ENCODE data around the gene ASB12.
A peak's percentile ranks its signal among the peaks of the same experiment; 100 is the strongest.
"Not testable (repeated sequence)": the region's sequence is repeated elsewhere in the genome, so short reads cannot be mapped to it uniquely, and the experiment has no call there.

ASB12 gene, protein sequence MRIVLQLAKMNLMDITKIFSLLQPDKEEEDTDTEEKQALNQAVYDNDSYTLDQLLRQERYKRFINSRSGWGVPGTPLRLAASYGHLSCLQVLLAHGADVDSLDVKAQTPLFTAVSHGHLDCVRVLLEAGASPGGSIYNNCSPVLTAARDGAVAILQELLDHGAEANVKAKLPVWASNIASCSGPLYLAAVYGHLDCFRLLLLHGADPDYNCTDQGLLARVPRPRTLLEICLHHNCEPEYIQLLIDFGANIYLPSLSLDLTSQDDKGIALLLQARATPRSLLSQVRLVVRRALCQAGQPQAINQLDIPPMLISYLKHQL

GRCh38 chrX:64230123-64230970 lies at the start of gene ASB12:
Gene ASB12, minus strand, starts transcription at chrX:64230607. Its CDS starts 4,957 bp downstream, at chrX:64225650.
- no peak for DNase-seq (ENCODE audit: low spot score)

DNA sequence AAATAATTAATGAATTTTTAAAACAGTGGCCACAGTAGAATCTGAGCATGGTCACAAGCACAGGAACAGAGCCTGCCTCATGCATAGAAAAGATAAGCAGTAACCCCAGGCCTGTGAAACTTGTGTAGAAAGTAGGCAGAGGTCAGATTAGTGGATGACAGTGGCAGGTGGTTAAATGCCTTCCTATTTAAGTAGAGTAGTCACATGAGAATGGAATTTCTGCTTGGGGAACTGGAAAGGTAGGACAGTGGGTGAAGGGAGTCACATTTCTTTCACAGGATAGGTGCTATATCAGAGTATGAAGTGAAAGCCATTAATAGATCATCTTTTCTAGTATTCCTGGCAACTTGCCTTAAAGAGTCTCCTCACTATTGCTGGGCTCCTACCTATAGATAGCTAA lies 34.9 kb upstream of the ASB12 start:
- no peak for DNase-seq (ENCODE audit: low spot score)

DNA sequence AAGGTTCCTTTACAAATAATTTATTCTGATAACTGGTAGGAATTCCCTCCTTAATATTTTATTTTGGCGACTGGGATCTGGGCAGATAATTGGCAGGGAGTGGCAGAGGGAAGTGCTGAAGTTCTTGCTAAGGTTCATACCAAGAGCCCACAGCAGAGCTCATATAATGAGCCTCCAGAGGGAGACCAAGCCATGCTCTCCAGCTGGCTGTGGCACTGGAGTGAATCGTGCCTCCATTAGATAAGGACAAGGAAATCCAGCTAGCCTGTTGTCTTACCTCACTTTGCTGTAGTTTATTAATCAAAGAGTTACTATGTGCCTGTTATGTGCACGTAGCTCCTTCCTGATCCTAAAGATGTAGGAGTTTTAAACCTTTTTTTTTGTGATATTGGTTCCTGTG lies 1.3 kb downstream of the ASB12 start:
- DNase-seq (ENCODE audit: low spot score), result no peak

- DNase-seq (ENCODE audit: low spot score), result no peak
Measured at GRCh38 chrX:64218023-64218422, 12.4 kb downstream of the ASB12 start.

DNA sequence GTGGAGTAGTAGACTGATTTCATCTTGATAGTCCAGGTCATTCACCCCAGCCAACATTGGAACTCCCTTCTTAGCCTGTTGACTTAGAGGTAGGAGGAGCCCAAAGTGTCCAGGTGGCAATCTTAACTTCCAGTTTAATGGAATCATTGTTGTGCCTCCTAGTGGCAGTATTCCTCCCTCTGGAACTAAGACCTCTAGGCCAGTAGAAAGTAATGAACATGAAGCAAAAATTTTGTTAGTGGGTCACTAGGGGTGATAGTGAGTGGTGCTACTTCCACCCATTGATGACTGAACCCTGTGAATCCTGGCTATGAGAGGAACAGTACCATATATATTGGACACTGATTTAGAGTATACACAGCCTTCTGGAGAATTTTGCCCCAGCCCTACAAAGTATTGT lies 16.4 kb downstream of the ASB12 start:
- DNase-seq (ENCODE audit: low spot score), result not testable (repeated sequence)

DNA sequence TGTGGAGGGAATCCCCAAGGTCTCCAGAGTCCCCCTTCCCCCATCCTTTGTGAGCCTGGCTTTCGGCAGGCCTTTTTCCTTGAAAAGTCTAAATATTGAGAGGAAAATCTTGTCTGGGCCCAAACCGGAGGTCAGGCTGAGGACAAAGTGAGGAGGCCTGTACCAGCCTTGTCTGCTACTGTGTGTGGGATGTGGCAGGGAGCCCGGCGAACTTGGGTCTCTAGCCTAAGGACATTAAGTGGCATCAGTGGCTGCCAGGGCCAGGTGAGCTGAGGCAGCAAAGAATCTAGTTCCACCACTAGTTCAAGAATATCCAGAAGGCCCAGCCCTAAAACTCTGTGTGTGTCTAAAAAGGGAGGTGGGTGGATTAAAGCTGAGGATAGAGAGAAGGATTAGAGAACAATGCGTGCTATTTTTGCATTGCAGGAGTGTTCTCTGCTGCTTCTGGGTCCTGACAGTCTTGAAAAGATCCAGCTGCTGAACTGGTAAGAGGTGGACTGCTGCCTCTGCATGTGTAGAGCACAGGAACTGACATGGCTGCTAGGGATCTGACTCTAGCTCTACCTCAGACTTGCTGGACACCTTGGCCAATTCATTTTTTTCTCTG lies 23.7 kb downstream of the ASB12 start:
- DNase-seq (ENCODE audit: low spot score), result no peak

- peak; percentile 92 for DNase-seq (ENCODE audit: low spot score)
Measured at GRCh38 chrX:64205735-64206501, 24.5 kb downstream of the ASB12 start.

DNA sequence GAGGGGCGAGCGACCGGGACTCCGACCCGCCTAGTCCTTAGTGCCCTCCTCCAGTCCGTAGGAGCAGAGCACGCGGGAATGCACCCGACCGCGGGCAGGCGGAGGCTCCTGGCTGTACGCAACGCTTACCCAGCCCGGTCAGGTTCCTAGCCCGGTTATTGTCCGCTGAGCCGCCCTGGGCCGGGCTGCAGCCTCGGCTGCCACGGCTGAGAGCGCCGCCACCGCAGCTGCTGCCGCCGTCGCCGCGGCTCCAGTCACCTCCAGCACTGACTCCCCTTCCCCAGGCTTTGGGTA lies 25.0 kb downstream of the ASB12 start, which contains the start of gene AMER1:
TSS of gene AMER1 (minus strand) at position 268 of the 294 bp plus-strand sequence. CDS start 12,422 bp downstream, outside the sequence.
- no peak for DNase-seq (ENCODE audit: low spot score)

DNA sequence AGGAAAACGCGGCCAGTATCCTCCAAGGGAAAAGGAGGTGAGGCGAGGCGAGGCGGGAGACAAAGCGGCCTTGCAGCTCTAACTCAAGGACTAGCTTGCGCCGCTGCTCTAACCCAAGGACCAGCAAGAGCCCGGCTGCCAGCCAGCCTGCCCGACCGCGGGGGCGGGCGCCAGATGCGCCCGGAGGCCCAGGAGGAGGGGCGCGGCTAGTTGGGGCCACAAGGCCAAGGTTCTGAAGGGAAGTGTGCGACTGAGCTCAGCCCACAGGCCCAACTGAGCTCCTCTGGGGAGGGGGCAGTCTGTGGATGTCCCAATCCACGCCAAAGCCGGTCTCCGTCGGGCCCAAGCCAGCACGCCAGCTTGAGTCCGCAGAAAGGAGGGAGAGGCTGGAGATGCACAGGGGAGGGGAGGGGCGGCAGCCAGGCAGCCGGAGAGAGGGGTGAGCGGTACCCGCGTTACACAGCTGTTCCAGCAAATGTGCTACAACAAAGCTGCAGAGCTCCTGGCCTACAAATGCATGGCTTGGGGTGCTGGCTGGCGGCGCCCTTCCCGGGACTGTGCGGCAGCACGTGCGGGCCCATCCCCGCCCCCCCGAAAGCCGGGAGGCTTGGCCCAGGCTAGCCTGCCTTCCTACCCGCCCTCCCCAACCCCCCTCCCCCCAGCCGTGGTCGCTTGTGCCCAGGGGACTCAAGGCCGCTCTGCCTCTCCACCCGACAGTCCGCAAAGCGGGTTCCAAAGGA lies 25.5 kb downstream of the ASB12 start:
- no peak for DNase-seq (ENCODE audit: low spot score)

DNA sequence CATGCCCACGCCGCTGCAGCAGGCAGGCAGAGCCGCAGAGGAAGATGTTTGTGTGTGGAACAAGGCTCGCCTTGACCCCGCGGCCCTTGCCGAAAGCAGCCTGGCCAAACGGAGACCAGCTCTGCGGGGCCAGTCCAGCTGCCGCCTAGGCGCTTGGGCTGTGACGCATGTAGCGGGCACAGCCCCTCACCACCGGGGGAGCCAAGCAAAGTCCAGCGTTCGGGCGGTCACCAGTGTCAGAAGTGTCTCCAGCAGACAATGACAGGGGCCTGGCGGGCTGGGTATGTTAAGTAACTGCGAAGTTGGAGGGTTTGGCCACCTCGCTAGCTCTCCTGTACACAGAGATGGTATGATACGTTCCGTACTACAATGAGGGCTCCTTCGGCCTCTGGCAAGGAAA lies 26.2 kb downstream of the ASB12 start:
- no peak for DNase-seq (ENCODE audit: low spot score)

GRCh38 chrX:64202808-64203325 lies 27.5 kb downstream of the ASB12 start:
- no peak for DNase-seq (ENCODE audit: low spot score)

DNA sequence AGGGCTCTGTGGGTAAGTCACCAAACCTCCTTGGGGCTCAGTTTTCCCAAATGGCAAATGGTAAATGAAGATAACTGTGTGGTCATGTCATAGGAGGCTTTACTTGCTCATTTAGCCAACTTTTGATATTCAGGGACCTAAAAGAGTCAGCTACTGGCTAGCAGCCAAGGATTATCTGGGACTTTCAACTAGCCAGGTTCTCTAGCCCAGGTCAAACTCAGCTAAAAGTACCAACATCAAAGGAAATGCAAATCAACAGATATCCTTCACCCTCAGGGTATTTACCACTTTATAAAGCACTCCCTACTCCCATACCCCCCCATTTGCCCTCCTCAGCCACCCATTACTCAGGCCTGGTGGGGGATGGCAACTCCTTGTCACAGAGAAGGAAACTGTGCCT lies 32.4 kb downstream of the ASB12 start:
- DNase-seq (ENCODE audit: low spot score), result no peak

DNA sequence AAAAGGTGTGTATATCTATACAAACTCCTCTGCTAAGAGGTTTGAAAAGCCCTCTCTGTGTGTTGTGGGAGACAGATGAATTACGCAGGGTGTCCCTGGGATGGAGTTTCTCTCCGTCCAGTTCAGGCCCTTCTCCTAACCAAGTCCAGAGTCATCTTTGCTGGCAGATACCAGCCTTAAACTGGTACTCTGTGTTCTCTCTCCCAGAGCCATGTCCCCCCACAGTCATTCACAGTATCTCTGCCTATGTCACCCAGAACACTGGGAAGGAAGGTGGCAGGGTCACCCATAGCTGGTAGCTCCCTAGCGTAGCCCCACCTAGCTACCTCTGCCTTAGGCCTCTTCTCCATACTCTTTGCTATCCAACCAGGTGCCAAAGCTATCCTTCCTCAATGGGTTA lies 33.8 kb downstream of the ASB12 start:
- no peak for DNase-seq (ENCODE audit: low spot score)

- no peak for DNase-seq (ENCODE audit: low spot score)
Measured at GRCh38 chrX:64195862-64196261, 34.5 kb downstream of the ASB12 start.

DNA sequence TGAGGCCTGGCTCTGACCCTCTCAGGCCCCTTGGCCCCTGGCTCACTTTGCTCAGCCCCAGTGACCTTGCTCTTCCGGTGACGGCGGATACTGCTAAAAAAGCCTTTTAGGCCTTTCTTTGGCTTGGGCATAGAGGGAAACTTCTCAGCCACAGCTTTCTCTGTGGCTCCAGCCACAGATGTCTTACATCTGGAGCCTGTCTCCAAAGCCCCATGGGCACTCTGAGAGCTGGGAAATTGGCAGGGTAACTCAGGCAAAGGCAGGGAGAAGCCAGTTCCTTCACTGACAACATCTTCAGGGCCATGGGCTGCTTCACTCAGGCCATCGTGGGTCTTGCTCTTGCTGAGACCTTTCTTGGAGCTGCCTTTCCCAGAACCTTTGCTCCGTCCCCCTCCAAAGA lies 37.7 kb downstream of the ASB12 start:
- no peak for DNase-seq (ENCODE audit: low spot score)

GRCh38 chrX:64192040-64192439 lies 38.4 kb downstream of the ASB12 start:
- no peak for DNase-seq (ENCODE audit: low spot score)

DNA sequence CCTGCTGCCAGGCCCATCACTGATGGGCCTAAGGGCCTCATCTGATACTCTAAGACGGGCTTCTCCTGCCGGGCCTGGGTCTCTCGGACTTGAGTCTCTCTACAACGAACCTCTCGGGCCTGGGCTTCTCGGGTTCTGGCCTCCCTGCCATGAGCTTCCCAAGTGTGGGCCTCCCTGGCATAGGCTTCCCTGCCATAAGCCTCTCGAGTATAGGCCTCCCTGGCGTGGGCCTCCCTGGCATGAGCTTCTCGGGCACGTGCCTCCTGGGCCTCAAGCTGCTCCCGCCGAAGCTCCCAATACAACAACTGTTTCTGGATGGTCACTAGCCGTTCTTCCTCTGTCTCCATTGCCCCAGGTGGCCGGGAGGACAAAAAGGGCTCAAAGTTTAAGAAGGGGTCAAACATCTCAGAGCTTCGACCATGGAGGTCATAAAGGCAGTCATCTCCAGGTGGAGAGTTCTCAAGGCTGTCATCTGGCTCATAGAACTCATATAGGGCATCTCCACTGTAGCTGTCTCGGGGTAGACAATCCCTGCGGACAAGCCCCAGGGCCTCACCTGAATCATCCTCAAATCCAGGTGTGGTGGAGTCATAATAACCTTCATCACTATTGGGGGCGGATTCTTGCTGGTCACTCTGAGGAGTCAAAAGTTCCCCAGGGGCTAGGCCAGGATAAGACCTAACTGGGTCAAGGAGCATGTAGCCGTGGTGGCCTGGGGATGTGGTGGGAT lies 39.0 kb downstream of the ASB12 start:
- DNase-seq (ENCODE audit: low spot score), result no peak

- DNase-seq (ENCODE audit: low spot score), result no peak
Measured at GRCh38 chrX:64190136-64190740, 40.2 kb downstream of the ASB12 start.

GRCh38 chrX:64188901-64189300 lies 41.5 kb downstream of the ASB12 start:
- no peak for DNase-seq (ENCODE audit: low spot score)

DNA sequence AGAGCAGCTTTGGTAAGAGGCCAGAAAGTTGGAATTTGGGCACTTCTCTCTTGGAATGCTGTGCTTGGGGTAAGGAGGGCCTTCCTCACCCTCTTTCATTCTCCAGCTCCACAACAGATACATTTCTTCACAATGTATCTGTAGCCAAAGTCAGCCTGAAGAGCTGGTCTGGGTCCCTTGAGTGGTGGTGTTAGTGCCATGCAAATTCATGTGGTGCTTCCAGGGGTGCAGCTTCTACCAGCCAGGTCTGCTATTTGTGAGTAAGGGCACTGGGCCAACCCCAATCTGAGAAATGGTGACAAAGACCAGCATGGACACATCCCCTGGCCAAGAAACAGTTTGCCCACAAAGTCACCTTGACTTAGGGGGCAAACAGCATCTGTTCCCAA lies 42.7 kb downstream of the ASB12 start:
- DNase-seq (ENCODE audit: low spot score), result no peak

Measured in CD4-positive, alpha-beta T cell treated with Interleukin-15 for 4 hours (primary cell).